ENCODE measurements around the gene BNC1.

GRCh38 chr15:83282776-83283137, 1.7 kb downstream of the BNC1 start:
- TF ChIP-seq CTCF (IDR thresholded peaks at IDR 0.05): no peak
- no peak for TF ChIP-seq EZH2phosphoT487 (IDR thresholded peaks at IDR 0.05)
- no peak for TF ChIP-seq EZH2 (IDR thresholded peaks at IDR 0.05)

Data from neural progenitor cell (in vitro differentiated cells).